K562 (cell line): ENCODE results near the gene DPP10. TPM values are rescaled to one million over a fixed set of nuclear protein-coding genes. Genes with fewer than 3 reads are reported as not detected.

Experiments
- ATAC-seq: fragments of 200-7000 bp; cut with Tn5 transposase; 3 replicates; pipeline ENCODE4 v1.9.1; 2020; ENCODE audit warnings: moderate library complexity
- BruUV-seq: library from RNA; stranded (reverse); fragments of 400-500 nt; replicated peaks from 2 replicates; lab custom pipeline; 2021; lab: Mats Ljungman, UMichigan
- CTCF ChIA-PET: fragments of 300-600 bp; formaldehyde crosslinking; extraction: SDS; loops from one replicate; lab custom pipeline; 2021; ENCODE audit warnings: low intra/inter-chr PET ratio; lab: Yijun Ruan, JAX
- POLR2A ChIA-PET: fragments of 300-600, 350-650 bp; sonication (Branson Sonifier 250); formaldehyde crosslinking; extraction: SDS; loops from one replicate; lab custom pipeline; 2021; ENCODE audit warnings: antibody characterized with exemption, inconsistent platforms; lab: Yijun Ruan, JAX
- DNase-seq, 4 experiments: peaks; one replicate each; pipeline versions ENCODE4 v3.0.0 to v3.0.0-alpha.2; 2011 to 2018; ENCODE audit warnings: low spot score in 3 of 4, mixed read lengths in 3 of 4; ENCODE audit errors: extremely low read depth in 1 of 4
- FAIRE-seq: peaks from 2 replicates; lab custom pipeline; 2011; peaks lifted over from hg19 to GRCh38; lab: Jason Lieb, UNC
- H2AFZ ChIP-seq: 2 replicates; pipeline ENCODE4 v1.6.0; 2011; ENCODE audit warnings: low read depth, low read length, control low read depth, inconsistent platforms
- H3K27ac ChIP-seq: fragments of 200-600 bp; 3 replicates; pipeline ENCODE4 v1.8.0; 2011; ENCODE audit warnings: low read depth, mild to moderate bottlenecking, control low read depth, inconsistent platforms, low read length, moderate library complexity, mixed read lengths; ENCODE audit errors: extremely low read depth
- H3K27me3 ChIP-seq, 2 experiments: fragments of 300-600 bp in 1 of 2; 2 replicates in 1 of 2; 3 replicates in 1 of 2; pipeline versions ENCODE4 v1.6.0 to v1.8.0; 2011; ENCODE audit warnings: inconsistent platforms in 2 of 2, low read length in 2 of 2, mild to moderate bottlenecking in 1 of 2, mixed read lengths in 1 of 2, moderate library complexity in 1 of 2; ENCODE audit not compliant: control insufficient read depth in 2 of 2, insufficient read depth in 2 of 2
- H3K36me3 ChIP-seq: fragments of 300-600 bp; 3 replicates; pipeline ENCODE4 v1.8.0; 2011; ENCODE audit warnings: mild to moderate bottlenecking, low read length, inconsistent platforms; ENCODE audit not compliant: control insufficient read depth, insufficient read depth
- H3K4me1 ChIP-seq, 2 experiments: fragments of 200-600 bp in 1 of 2; replicated peaks in 1 of 2; 2 replicates in 1 of 2; 3 replicates in 1 of 2; pipeline versions ENCODE4 v1.5.1 to v1.8.0; 2011; ENCODE audit warnings: inconsistent platforms in 2 of 2, low read length in 2 of 2, mild to moderate bottlenecking in 1 of 2, mixed read lengths in 1 of 2, moderate library complexity in 1 of 2; ENCODE audit not compliant: control insufficient read depth in 2 of 2, insufficient read depth in 2 of 2
- H3K4me2 ChIP-seq: 2 replicates; pipeline ENCODE4 v1.6.1; 2011; ENCODE audit warnings: low read length, control low read depth, inconsistent platforms, mixed read lengths; ENCODE audit not compliant: insufficient read depth
- H3K4me3 ChIP-seq: fragments of 200-600 bp; sonication (generic), shearing (Covaris generic); 2 replicates; pipeline ENCODE4 v1.5.1; 2016; ENCODE audit warnings: control low read depth, inconsistent platforms
- H3K79me2 ChIP-seq: fragments of 200-600 bp; 3 replicates; pipeline ENCODE4 v1.8.0; 2011; ENCODE audit warnings: low read length, inconsistent platforms; ENCODE audit not compliant: control insufficient read depth, insufficient read depth
- H3K9ac ChIP-seq, 2 experiments: 2 replicates each; pipeline versions ENCODE4 v1.6.0 to v1.6.1; 2011; ENCODE audit warnings: low read depth in 2 of 2, low read length in 2 of 2, control low read depth in 1 of 2, inconsistent platforms in 1 of 2, mild to moderate bottlenecking in 1 of 2, mixed read lengths in 1 of 2; ENCODE audit not compliant: insufficient read depth in 1 of 2
- H3K9me1 ChIP-seq: one replicate; pipeline ENCODE4 v1.6.0; 2011; ENCODE audit warnings: inconsistent platforms, mild to moderate bottlenecking, low read length, moderate library complexity; ENCODE audit not compliant: control insufficient read depth, insufficient read depth
- H3K9me3 ChIP-seq: replicated peaks from 2 replicates; pipeline ENCODE4 v1.5.1; 2011; ENCODE audit warnings: low read depth, low read length, inconsistent platforms; ENCODE audit not compliant: control insufficient read depth, insufficient read depth
- H4K20me1 ChIP-seq: replicated peaks from 2 replicates; pipeline ENCODE4 v1.6.1; 2011; ENCODE audit warnings: low read length, inconsistent platforms, mixed read lengths; ENCODE audit not compliant: control insufficient read depth, insufficient read depth
- CBX3 ChIP-seq, 2 experiments: IDR thresholded peaks; 1 replicate in 1 of 2; 2 replicates in 1 of 2; pipeline ENCODE4 v1.6.1; 2012; ENCODE audit warnings: inconsistent platforms in 2 of 2, low read length in 2 of 2, borderline replicate concordance in 1 of 2, control low read depth in 1 of 2
- E2F5 ChIP-seq: sonication (generic); formaldehyde crosslinking; IDR thresholded peaks from 2 replicates; pipeline ENCODE4 v1.8.0; 2022; ENCODE audit warnings: mild to moderate bottlenecking, missing genetic modification reagents
- MITF ChIP-seq: IDR thresholded peaks from 2 replicates; pipeline ENCODE4 v1.6.1; 2014; ENCODE audit warnings: antibody characterized with exemption
- MYC ChIP-seq, 2 experiments: fragments of 250-450 bp in 1 of 2; sonication (Bioruptor Pico) in 1 of 2; IDR thresholded peaks; 2 replicates each; pipeline versions ENCODE4 v1.5.1 to v1.6.1; 2012 to 2021; ENCODE audit warnings: low read depth in 2 of 2, borderline replicate concordance in 1 of 2, improper control_type of control experiment in 1 of 2, low read length in 1 of 2, mild to moderate bottlenecking in 1 of 2, moderate library complexity in 1 of 2
- NELFE ChIP-seq: IDR thresholded peaks from 2 replicates; pipeline ENCODE4 v1.6.1; 2011; ENCODE audit warnings: mild to moderate bottlenecking; ENCODE audit not compliant: insufficient read depth, insufficient read length
- PPARD ChIP-seq: fragments of 250-450 bp; sonication (Bioruptor Pico); IDR thresholded peaks from 2 replicates; pipeline ENCODE4 v1.8.0; 2022; ENCODE audit warnings: inconsistent platforms, mild to moderate bottlenecking, moderate library complexity
- SRSF7 ChIP-seq: fragments of 200-400 bp; formaldehyde crosslinking; optimal IDR thresholded peaks from 2 replicates; pipeline ENCODE3; 2017; ENCODE audit warnings: mild to moderate bottlenecking, low read depth, low read length
- ZNF280A ChIP-seq: fragments of 450-650 bp; IDR thresholded peaks from 2 replicates; pipeline ENCODE4 v1.6.1; 2018; ENCODE audit warnings: mild to moderate bottlenecking, low read depth; ENCODE audit not compliant: partially characterized antibody
- ZNF551 ChIP-seq: fragments of 250-450 bp; sonication (Bioruptor Pico); IDR thresholded peaks from 2 replicates; pipeline ENCODE4 v1.5.0; 2021; ENCODE audit warnings: mild to moderate bottlenecking, moderate library complexity
- ZNF586 ChIP-seq: fragments of 450-650 bp; formaldehyde crosslinking; conservative IDR thresholded peaks from 2 replicates; pipeline ENCODE4 v1.4.0; 2020; ENCODE audit warnings: mild to moderate bottlenecking, moderate library complexity
- ZNF668 ChIP-seq: fragments of 250-450 bp; sonication (Bioruptor Pico); IDR thresholded peaks from 2 replicates; pipeline ENCODE4 v1.8.0; 2022; ENCODE audit warnings: mild to moderate bottlenecking, inconsistent platforms
- WGBS: fragments of 100-300 bp; shearing (Covaris generic); methylation state at CpG from one replicate; pipeline ENCODE4 v1.1.6; 2016; ENCODE audit warnings: low coverage, mixed read lengths; ENCODE audit not compliant: insufficient coverage; ENCODE audit errors: missing lambda C conversion rate; 5-methylcytosine and 5-hydroxymethylcytosine counted together
- in situ Hi-C: fragments of 300-500 bp; cut with MboI; formaldehyde crosslinking; loops from 4 replicates; pipeline ENCODE4 v1.15.0; 2018; ENCODE audit warnings: inconsistent platforms, mixed read lengths
- intact Hi-C: fragments of 100-400 bp; cut with micrococcal nuclease; formaldehyde crosslinking; loops from 2 replicates; pipeline ENCODE4 v1.14.2; 2022
- polyA plus RNA-seq, 8 experiments: library from polyadenylated mRNA; depleted of rRNA in 4 of 8; stranded (reverse) in 5 of 8; unstranded in 3 of 8; fragments of >200 nt; fragmentation: Nextera tagmentation in 2 of 8; fragmentation: Illumina TruSeq in 1 of 8; extraction: Ambion mirVana in 2 of 8; extraction: Trizol in 1 of 8; gene quantifications; 2 replicates each; pipeline versions ENCODE4 v1.2.1 to v1.2.3, GENCODE V29; 2011 to 2014; ENCODE audit warnings: inconsistent platforms in 1 of 8, missing spikeins in 1 of 8
- total RNA-seq, 7 experiments: library from RNA; depleted of rRNA in 6 of 7; stranded (reverse); fragments of >200 nt in 6 of 7; fragmentation: Illumina TruSeq in 2 of 7; extraction: Trizol in 2 of 7; gene quantifications; 2 replicates each; pipeline versions ENCODE4 v1.2.1 to v1.2.3, GENCODE V29; 2011 to 2021; ENCODE audit warnings: low replicate concordance in 1 of 7
- TF ChIP-seq, protein P1 (sequence below): fragments of 250-450 bp; sonication (Bioruptor Pico); IDR thresholded peaks from 2 replicates; pipeline ENCODE4 v1.5.0; 2020; ENCODE audit warnings: mild to moderate bottlenecking, borderline replicate concordance
- TF ChIP-seq, protein P2 (sequence below): sonication (generic); formaldehyde crosslinking; IDR thresholded peaks from 2 replicates; pipeline ENCODE4 v1.5.0; 2020; ENCODE audit warnings: missing genetic modification reagents

The DPP10 gene
- total and polyA plus RNA-seq, 9 of the 15 experiments (the other 6 are each of a cell fraction or from before 2014, with no cell fraction given) = not detected

GRCh38 chr2:114735126-114735525, 292.7 kb downstream of the DPP10 start:
- H3K4me2 ChIP-seq = no peak overlapping the region
- H3K4me1 ChIP-seq = no peaks in the 10 kb centered on the region
- in situ Hi-C loops (no loop called here), intact Hi-C loops (no loop called here)
- no peak for ATAC-seq
- 0% methylated on average over 3 of the region's 3 CpGs for WGBS
- H4K20me1 ChIP-seq = no peaks in the 10 kb centered on the region
- no peaks in the 10 kb centered on the region for H3K79me2 ChIP-seq
- DNase-seq = no peak
- no peaks in the 10 kb centered on the region for H3K36me3 ChIP-seq
- no peak overlapping the region for H3K4me3 ChIP-seq
- no peak overlapping the region for H3K27ac ChIP-seq
- no peak for FAIRE-seq
- no peaks in the 10 kb centered on the region for H3K27me3 ChIP-seq
- ChIA-PET CTCF (no interaction called here), POLR2A (no interaction called here)
- no peaks in the 10 kb centered on the region for H3K9me1 ChIP-seq
- no TSS peak for BruUV-seq
- H3K9me3 ChIP-seq = no peaks in the 10 kb centered on the region
- H2AFZ ChIP-seq = no peak overlapping the region
- H3K9ac ChIP-seq = no peak overlapping the region
- TF ChIP-seq ZNF586 (CRISPR knock-in tag) = no peak
- no peak for TF ChIP-seq CBX3 (IDR thresholded peaks at IDR 0.05; ENCODE audit: borderline replicate concordance in 1 of 2, low read length in 2 of 2)
- no peak for TF ChIP-seq NELFE
- no peak for TF ChIP-seq E2F5 (CRISPR knock-in tag)
- no peak for TF ChIP-seq ZNF551
- no peak for TF ChIP-seq MITF
- no peak for TF ChIP-seq ZNF280A
- no peak for TF ChIP-seq PPARD
- TF ChIP-seq, protein P1, sequence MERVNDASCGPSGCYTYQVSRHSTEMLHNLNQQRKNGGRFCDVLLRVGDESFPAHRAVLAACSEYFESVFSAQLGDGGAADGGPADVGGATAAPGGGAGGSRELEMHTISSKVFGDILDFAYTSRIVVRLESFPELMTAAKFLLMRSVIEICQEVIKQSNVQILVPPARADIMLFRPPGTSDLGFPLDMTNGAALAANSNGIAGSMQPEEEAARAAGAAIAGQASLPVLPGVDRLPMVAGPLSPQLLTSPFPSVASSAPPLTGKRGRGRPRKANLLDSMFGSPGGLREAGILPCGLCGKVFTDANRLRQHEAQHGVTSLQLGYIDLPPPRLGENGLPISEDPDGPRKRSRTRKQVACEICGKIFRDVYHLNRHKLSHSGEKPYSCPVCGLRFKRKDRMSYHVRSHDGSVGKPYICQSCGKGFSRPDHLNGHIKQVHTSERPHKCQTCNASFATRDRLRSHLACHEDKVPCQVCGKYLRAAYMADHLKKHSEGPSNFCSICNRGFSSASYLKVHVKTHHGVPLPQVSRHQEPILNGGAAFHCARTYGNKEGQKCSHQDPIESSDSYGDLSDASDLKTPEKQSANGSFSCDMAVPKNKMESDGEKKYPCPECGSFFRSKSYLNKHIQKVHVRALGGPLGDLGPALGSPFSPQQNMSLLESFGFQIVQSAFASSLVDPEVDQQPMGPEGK (CRISPR knock-in tag) = no peak
- TF ChIP-seq ZNF668 = no peak
- TF ChIP-seq SRSF7 = no peak
- TF ChIP-seq, protein P2, sequence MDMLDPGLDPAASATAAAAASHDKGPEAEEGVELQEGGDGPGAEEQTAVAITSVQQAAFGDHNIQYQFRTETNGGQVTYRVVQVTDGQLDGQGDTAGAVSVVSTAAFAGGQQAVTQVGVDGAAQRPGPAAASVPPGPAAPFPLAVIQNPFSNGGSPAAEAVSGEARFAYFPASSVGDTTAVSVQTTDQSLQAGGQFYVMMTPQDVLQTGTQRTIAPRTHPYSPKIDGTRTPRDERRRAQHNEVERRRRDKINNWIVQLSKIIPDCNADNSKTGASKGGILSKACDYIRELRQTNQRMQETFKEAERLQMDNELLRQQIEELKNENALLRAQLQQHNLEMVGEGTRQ (CRISPR knock-in tag) = no peak
- no peak for TF ChIP-seq MYC (IDR thresholded peaks at IDR 0.05; ENCODE audit: low read depth, low read length)
- no peak for TF ChIP-seq MYC (CRISPR knock-in tag; IDR thresholded peaks at IDR 0.05; ENCODE audit: borderline replicate concordance, low read depth)
